HG03439 (cell line): ENCODE measurements around the gene PSENEN.

Source experiments
- ATAC-seq: cut with Tn5 transposase; IDR thresholded peaks from one replicate; pipeline ENCODE4 v1.9.1; 2021; ENCODE audit warnings: mild to moderate bottlenecking, moderate library complexity; ENCODE audit not compliant: unreplicated experiment

PSENEN gene

GRCh38 chr19:35750167-35750566 is 4.7 kb downstream of the PSENEN start:
- ATAC-seq: no peak

GRCh38 chr19:35751839-35752745 is 6.6 kb downstream of the PSENEN start:
- no peak for ATAC-seq

GRCh38 chr19:35752746-35753350 is 7.4 kb downstream of the PSENEN start:
- no peak for ATAC-seq

- ATAC-seq: no peak
These were observed 8.4 kb downstream of the PSENEN start for GRCh38 chr19:35753634-35754369.

GRCh38 chr19:35754370-35755130 is 9.1 kb downstream of the PSENEN start:
- ATAC-seq: no peak

GRCh38 chr19:35755131-35755549 is 9.7 kb downstream of the PSENEN start:
- ATAC-seq: no peak

GRCh38 chr19:35755550-35756376 is 10.3 kb downstream of the PSENEN start:
- no peak for ATAC-seq

- ATAC-seq: no peak
These were observed 11.2 kb downstream of the PSENEN start, which contains the start of gene HSPB6 for GRCh38 chr19:35756377-35757230. HSPB6 (minus strand) TSS chr19:35757029; CDS start chr19:35757008, 21 bp downstream.

- peak; percentile 1 for ATAC-seq
These were observed 11.8 kb downstream of the PSENEN start for GRCh38 chr19:35757231-35757748.

GRCh38 chr19:35757749-35758608 is 12.5 kb downstream of the PSENEN start, which contains the start of gene PROSER3:
PROSER3 (plus strand) TSS chr19:35758176; CDS start chr19:35758216, 40 bp downstream.
- ATAC-seq: peak; percentile 92

GRCh38 chr19:35759697-35760096 is 14.2 kb downstream of the PSENEN start:
- ATAC-seq: no peak

GRCh38 chr19:35760711-35761349 is 15.4 kb downstream of the PSENEN start:
- no peak for ATAC-seq

GRCh38 chr19:35764432-35765315 is 19.2 kb downstream of the PSENEN start:
- ATAC-seq: no peak

- ATAC-seq: no peak
These were observed 21.2 kb downstream of the PSENEN start for GRCh38 chr19:35766571-35767104.

- no peak for ATAC-seq
These were observed 22.0 kb downstream of the PSENEN start for GRCh38 chr19:35767288-35768081.
